ENCODE data around the gene INMT.
A peak's percentile ranks its signal among the peaks of the same experiment; 100 is the strongest.

Gene INMT

DNA sequence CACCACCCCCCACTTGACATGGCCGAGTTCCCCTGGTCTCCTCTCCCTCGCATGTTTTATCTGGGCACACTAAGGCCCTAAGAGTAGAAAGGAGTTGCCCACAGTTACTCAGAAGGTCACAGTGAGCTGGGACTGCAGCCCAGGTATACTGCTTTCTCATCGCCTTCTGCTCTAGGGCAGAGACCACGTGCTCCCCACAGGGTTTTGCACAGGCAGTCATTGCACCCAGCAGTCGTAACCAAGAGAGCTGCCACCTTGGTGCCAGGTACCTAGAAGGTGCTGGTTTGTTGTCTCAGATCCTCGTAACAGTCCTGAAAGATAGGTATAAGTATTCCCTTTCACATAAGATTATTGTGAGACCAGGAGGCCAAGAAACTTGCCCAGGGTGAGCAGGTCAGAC, 21.0 kb downstream of the INMT start:
- no peak overlapping the region for H3K27ac Mint-ChIP-seq
- H3K27me3 Mint-ChIP-seq: no peaks in the 10 kb centered on the region
- no peak overlapping the region for H3K4me3 Mint-ChIP-seq
- DNase-seq (no peak), ATAC-seq (replicated peaks) (no peak)
- H3K36me3 Mint-ChIP-seq: no peaks in the 10 kb centered on the region
- no peaks in the 10 kb centered on the region for H3K9me3 Mint-ChIP-seq
- peaks cover 4% of the 10 kb centered on the region in 2 donors for H3K4me1 Mint-ChIP-seq

DNA sequence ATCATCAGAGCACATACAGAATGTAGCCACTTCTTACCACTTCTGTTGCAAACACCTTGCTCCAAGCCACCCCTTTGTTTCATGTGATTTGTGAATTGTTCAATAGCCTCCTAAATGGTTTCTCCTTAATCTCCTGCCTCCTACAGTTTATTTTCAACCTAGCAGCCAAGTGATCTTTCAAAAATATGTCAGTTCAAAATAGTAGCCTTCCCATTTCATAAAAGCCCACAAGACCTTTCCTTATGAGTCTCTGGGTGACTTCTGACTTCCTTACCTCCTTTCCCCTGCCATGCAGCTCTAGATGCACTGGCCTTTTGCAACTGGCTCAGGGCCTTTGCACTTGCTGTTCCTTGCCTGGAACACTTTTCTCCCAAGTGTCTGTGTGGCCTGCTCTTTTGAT, 24.1 kb downstream of the INMT start:
- H3K4me1 Mint-ChIP-seq: peaks cover 4% of the 10 kb centered on the region in 2 donors
- no peaks in the 10 kb centered on the region for H3K9me3 Mint-ChIP-seq
- H3K36me3 Mint-ChIP-seq: no peaks in the 10 kb centered on the region
- H3K27me3 Mint-ChIP-seq: no peaks in the 10 kb centered on the region
- no peak for DNase-seq
- no peak overlapping the region for H3K27ac Mint-ChIP-seq
- ATAC-seq (replicated peaks): no peak
- no peak overlapping the region for H3K4me3 Mint-ChIP-seq

DNA sequence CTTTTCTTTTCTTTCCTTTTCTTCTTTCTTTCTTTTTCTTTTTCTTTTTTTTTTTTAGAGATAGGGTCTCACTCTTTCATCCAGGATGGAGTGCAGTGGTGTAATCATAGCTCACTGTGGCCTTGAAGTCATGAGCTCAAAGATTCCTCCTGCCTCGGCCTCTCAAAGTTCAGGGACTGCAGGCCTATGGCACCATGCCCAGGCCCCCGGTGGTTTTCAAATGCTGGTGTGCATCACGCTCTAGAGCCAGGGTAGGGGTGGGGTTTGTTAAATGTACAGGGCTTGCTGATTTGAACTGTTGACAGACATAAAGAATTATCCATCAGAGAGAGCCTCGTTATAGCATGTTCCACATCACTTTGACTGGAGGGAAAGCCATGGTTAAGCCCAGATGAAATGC, 25.0 kb downstream of the INMT start:
- no peaks in the 10 kb centered on the region for H3K9me3 Mint-ChIP-seq
- H3K4me3 Mint-ChIP-seq: no peak overlapping the region
- DNase-seq (no peak), ATAC-seq (replicated peaks) (no peak)
- H3K27me3 Mint-ChIP-seq: no peaks in the 10 kb centered on the region
- no peaks in the 10 kb centered on the region for H3K36me3 Mint-ChIP-seq
- H3K27ac Mint-ChIP-seq: no peak overlapping the region
- H3K4me1 Mint-ChIP-seq: peaks cover 3% of the 10 kb centered on the region in 2 donors

GRCh38 chr7:30778255-30779025, 26.5 kb downstream of the INMT start:
- Mint-ChIP-seq H3K9me3 (no peaks in the 10 kb centered on the region), H3K27me3 (no peaks in the 10 kb centered on the region), H3K36me3 (peaks cover 0 to 3% of the 10 kb centered on the region in 2 donors), H3K4me3 (no peak overlapping the region), H3K27ac (no peak overlapping the region), H3K4me1 (no peaks in the 10 kb centered on the region)
- no peak for ATAC-seq (replicated peaks)
- DNase-seq: no peak

GRCh38 chr7:30779574-30779973, 27.6 kb downstream of the INMT start:
- H3K27ac Mint-ChIP-seq: no peak overlapping the region
- ATAC-seq (replicated peaks) (no peak), DNase-seq (no peak)
- no peak overlapping the region for H3K4me3 Mint-ChIP-seq
- peaks cover 0 to 6% of the 10 kb centered on the region in 2 donors for H3K36me3 Mint-ChIP-seq
- H3K27me3 Mint-ChIP-seq: no peaks in the 10 kb centered on the region
- H3K9me3 Mint-ChIP-seq: no peaks in the 10 kb centered on the region
- no peaks in the 10 kb centered on the region for H3K4me1 Mint-ChIP-seq

DNA sequence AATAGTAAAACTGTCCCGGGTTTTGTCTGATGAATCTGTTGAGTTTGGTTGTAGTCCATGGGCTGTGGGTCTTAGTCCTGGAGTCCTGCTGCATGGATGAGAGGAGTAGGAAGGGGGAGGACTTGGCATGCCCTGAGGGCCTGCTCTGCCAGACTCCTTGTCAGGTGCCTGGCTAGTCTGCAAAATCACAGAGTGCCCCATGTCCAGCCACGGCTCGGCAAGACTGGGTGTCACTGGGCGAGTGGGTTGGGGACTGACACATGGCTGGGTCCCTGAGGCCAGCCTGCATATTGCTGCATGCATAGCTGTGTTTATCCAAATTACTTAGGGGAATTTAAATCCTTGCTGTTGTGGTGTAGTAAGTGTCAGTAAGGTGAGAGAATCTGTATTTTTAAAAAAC, 29.0 kb downstream of the INMT start:
- no peaks in the 10 kb centered on the region for H3K4me1 Mint-ChIP-seq

DNA sequence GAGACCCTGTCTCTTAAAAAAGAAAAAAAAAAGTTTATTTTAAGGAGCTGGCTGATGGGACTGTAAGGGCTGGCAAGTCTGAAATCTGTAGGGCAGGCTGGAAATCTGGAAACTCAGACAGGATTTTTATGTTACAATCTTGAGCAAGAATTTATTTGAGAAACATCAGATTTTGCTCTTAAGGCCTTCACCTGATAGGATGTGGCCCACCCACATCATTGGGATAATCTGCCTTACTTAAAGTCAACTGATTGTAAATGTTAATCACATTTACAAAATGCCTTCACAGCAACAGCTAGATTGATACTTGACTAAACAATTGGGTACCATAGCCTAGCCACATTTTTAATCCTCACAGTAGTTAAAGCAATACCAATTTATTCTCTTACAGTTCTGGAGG, 30.8 kb downstream of the INMT start:
- Mint-ChIP-seq H3K4me3 (no peak overlapping the region), H3K27me3 (no peaks in the 10 kb centered on the region), H3K27ac (no peak overlapping the region), H3K36me3 (peaks cover 0 to 6% of the 10 kb centered on the region in 2 donors), H3K4me1 (peaks cover 0 to 2% of the 10 kb centered on the region in 2 donors), H3K9me3 (no peaks in the 10 kb centered on the region)
- no peak for ATAC-seq (replicated peaks)
- DNase-seq: no peak

More for the DNA sequence above, 29.0 kb downstream of the INMT start:
- ATAC-seq (replicated peaks) (no peak), DNase-seq (no peak)
- no peaks in the 10 kb centered on the region for H3K27me3 Mint-ChIP-seq
- peaks cover 0 to 6% of the 10 kb centered on the region in 2 donors for H3K36me3 Mint-ChIP-seq
- H3K4me3 Mint-ChIP-seq: no peak overlapping the region
- no peak overlapping the region for H3K27ac Mint-ChIP-seq
- H3K9me3 Mint-ChIP-seq: no peaks in the 10 kb centered on the region

DNA sequence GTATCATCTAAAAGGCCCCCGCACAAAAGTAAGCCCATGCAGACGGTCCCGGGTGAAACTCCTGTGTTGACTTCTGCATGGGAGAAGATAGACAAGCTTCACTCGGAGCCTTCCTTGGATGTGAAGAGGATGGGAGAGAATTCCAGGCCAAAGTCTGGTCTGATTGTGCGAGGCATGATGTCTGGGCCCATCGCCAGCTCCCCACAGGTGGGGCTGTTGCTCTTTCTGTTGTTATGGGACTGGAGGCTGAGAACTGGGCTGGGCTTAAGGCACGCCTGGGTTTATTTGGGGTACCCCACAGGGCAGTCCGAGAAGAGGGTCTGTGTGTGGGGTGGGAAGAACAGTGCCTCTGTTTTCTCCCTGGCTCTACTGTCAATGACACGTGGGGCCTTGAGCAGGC, 33.9 kb downstream of the INMT start:
- no peak overlapping the region for H3K4me3 Mint-ChIP-seq

GRCh38 chr7:30787486-30787885, 35.6 kb downstream of the INMT start:
- H3K4me3 Mint-ChIP-seq: no peak overlapping the region
- H3K36me3 Mint-ChIP-seq: peaks cover 0 to 3% of the 10 kb centered on the region in 2 donors
- H3K27ac Mint-ChIP-seq: no peak overlapping the region
- DNase-seq (no peak), ATAC-seq (replicated peaks) (no peak)
- no peaks in the 10 kb centered on the region for H3K9me3 Mint-ChIP-seq
- no peaks in the 10 kb centered on the region for H3K27me3 Mint-ChIP-seq
- peaks cover 0 to 6% of the 10 kb centered on the region in 2 donors for H3K4me1 Mint-ChIP-seq

More for the DNA sequence above, 33.9 kb downstream of the INMT start:
- no peak overlapping the region for H3K27ac Mint-ChIP-seq
- peaks cover 0 to 6% of the 10 kb centered on the region in 2 donors for H3K36me3 Mint-ChIP-seq
- H3K4me1 Mint-ChIP-seq: peaks cover 0 to 6% of the 10 kb centered on the region in 2 donors
- H3K27me3 Mint-ChIP-seq: no peaks in the 10 kb centered on the region
- no peak for DNase-seq
- no peaks in the 10 kb centered on the region for H3K9me3 Mint-ChIP-seq
- ATAC-seq (replicated peaks): no peak

DNA sequence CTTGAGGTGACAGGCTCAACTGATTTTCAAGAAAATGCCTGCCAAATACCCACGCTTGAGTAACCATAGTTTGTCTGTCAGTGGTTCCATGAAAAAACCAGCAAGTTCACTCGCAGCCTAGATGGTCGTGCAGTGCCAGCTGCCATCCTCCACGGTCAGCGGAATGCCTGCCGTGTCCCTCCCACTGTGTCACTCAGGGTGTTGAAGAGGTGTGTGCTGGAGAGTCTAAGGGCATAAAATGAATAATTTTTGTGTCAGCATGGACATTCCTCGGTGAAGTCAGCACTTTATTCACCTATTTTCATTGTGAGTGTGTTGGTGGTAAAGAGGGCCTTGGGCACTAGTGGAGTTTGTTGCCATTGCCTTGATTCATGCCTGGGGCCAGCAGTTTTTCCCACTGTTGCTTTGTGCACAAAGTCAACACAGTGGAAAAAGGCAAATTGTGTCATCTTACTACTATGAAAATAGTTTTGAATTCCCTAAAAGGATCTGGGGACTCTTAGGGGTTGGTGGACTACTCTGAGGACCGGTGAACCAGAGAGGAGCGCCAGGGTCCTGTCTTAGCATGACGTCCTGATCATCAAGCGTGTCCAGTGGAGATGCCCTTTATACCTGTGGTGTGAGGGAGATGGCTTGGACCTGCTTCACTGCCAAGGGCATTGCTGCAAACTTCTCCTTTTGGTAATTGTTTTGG, 36.9 kb downstream of the INMT start:
- Mint-ChIP-seq H3K27ac (no peak overlapping the region), H3K4me1 (peaks cover 0 to 6% of the 10 kb centered on the region in 2 donors)

DNA sequence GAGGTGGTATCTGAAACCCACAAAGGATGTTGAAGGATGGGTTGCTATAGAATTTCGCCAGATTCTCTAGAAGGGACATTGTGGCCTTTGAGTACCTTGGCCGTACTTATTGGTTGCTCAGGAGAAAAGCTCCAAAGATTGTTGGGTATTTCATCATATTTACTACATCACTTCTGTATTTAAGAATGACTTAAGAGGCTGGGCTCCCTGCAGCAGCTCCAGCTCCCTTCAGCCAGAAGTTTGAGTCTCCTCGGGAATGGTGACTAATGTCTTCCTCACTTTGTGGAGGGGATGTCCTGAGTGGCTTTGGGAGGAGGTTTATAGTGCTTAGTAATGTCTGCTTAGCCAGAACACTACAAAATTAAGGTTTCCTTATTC, 37.4 kb downstream of the INMT start:
- DNase-seq: no peak
- ATAC-seq (replicated peaks): no peak

More for the DNA sequence above, 36.9 kb downstream of the INMT start:
- DNase-seq (no peak), ATAC-seq (replicated peaks) (no peak)
- Mint-ChIP-seq H3K27me3 (no peaks in the 10 kb centered on the region), H3K36me3 (peaks cover 0 to 3% of the 10 kb centered on the region in 2 donors), H3K4me3 (no peak overlapping the region), H3K9me3 (no peaks in the 10 kb centered on the region)

DNA sequence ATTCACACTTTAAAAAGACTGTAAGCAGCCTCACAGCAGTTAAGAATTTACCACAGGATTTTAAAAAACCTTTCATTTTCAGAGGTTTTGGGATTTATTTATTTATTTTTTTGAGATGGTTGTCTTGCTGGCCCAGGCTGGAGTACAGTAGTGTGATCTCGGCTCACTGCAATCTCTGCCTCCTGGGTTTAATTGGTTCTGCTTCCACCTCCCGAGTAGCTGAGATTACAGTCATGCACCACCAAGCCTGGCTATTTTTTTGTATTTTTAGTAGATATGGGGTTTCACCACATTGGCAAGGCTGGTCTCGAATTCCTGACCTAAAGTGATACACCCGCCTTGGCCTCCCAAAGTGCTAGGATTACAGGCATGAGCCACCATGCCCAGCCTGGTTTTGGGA, 38.4 kb downstream of the INMT start:
- no peak for DNase-seq
- no peaks in the 10 kb centered on the region for H3K9me3 Mint-ChIP-seq
- H3K4me3 Mint-ChIP-seq: no peak overlapping the region
- H3K4me1 Mint-ChIP-seq: peaks cover 3 to 7% of the 10 kb centered on the region in 2 donors
- no peak for ATAC-seq (replicated peaks)
- H3K27me3 Mint-ChIP-seq: no peaks in the 10 kb centered on the region
- no peaks in the 10 kb centered on the region for H3K36me3 Mint-ChIP-seq
- no peak overlapping the region for H3K27ac Mint-ChIP-seq

More for the DNA sequence above, 37.4 kb downstream of the INMT start:
- no peaks in the 10 kb centered on the region for H3K9me3 Mint-ChIP-seq
- no peaks in the 10 kb centered on the region for H3K27me3 Mint-ChIP-seq
- H3K36me3 Mint-ChIP-seq: peaks cover 0 to under 1% of the 10 kb centered on the region in 2 donors
- H3K27ac Mint-ChIP-seq: no peak overlapping the region
- no peak overlapping the region for H3K4me3 Mint-ChIP-seq
- H3K4me1 Mint-ChIP-seq: peaks cover 0 to 6% of the 10 kb centered on the region in 2 donors

- H3K27ac Mint-ChIP-seq: no peak overlapping the region
- H3K4me1 Mint-ChIP-seq: peaks cover 8 to 10% of the 10 kb centered on the region in 2 donors
- H3K4me3 Mint-ChIP-seq: no peak overlapping the region
- no peak for DNase-seq
- no peak for ATAC-seq (replicated peaks)
- H3K27me3 Mint-ChIP-seq: no peaks in the 10 kb centered on the region
- no peaks in the 10 kb centered on the region for H3K36me3 Mint-ChIP-seq
- no peaks in the 10 kb centered on the region for H3K9me3 Mint-ChIP-seq
These were observed 39.2 kb downstream of the INMT start for GRCh38 chr7:30791114-30791513.

DNA sequence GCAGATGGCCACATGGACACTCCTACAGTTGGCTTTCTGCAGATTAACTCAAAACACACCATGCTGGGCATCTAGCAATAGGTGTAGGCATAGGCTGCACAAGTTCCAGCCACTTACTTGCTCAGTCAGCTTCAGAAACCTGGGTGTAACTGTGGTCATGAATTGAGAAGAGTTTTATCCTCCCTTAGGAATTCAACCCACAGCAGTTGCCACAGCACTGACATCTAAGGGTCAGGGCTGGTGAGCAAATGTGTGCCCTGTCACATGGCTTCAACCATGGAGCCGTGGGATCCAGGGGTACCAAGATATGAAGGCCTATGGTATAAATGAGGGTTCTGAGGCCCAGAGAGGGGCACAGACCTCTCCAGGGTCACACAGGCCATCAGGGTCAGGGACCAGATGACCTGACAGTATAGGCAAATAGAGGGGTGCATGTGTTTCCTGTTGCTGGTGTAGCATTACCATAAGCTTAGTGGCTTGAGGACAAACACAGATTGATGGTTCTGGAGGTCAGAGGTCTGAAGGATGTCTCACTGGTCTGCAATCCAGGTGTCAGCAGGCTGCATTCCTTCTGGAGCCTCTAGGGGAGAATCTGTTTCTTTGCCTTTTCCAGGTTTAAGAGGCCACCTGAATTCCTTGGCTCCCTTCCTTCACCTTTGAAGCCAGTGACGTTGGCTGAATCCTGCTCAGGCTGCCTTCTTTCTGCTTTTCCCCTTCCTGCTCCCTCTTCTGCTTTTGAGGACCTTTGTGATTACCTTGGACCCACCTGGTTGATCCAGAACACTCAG, 43.4 kb downstream of the INMT start:
- Mint-ChIP-seq H3K36me3 (no peaks in the 10 kb centered on the region), H3K4me3 (no peak overlapping the region), H3K27me3 (no peaks in the 10 kb centered on the region), H3K4me1 (peaks cover 13 to 34% of the 10 kb centered on the region in 2 donors), H3K9me3 (no peaks in the 10 kb centered on the region), H3K27ac (no peak overlapping the region)
- ATAC-seq (replicated peaks) (peak; percentile 25 to 38), DNase-seq (no peak)
